CD14-positive monocyte (primary cell): ENCODE measurements around the gene SLC19A2. TPM values are rescaled to one million over a fixed set of nuclear protein-coding genes. Genes with fewer than 3 reads are reported as not detected.

ENCODE experiments used
- DNase-seq, 3 donors: peaks; one replicate each; pipeline ENCODE4 v3.0.0-alpha.2; 2011 to 2022
- H2AFZ ChIP-seq: 2 replicates; pipeline ENCODE4 v1.6.0; 2012; ENCODE audit warnings: mild to moderate bottlenecking, low read depth, low read length, inconsistent platforms; ENCODE audit not compliant: insufficient read depth, poor library complexity, severe bottlenecking
- H3K27ac ChIP-seq, 2 donors: 1 replicate in 1 of 2; 2 replicates in 1 of 2; pipeline ENCODE4 v1.5.1; 2012 to 2013; ENCODE audit warnings: low read length in 2 of 2, control low read depth in 1 of 2, inconsistent platforms in 1 of 2, low read depth in 1 of 2, mild to moderate bottlenecking in 1 of 2
- H3K27me3 ChIP-seq, 2 donors: one replicate each; pipeline versions ENCODE4 v1.6.0 to v1.6.1; 2011 to 2013; ENCODE audit warnings: low read length in 2 of 2; ENCODE audit not compliant: control insufficient read depth in 2 of 2, insufficient read depth in 2 of 2
- H3K36me3 ChIP-seq, 2 donors: replicated peaks in 1 of 2; 1 replicate in 1 of 2; 2 replicates in 1 of 2; pipeline versions ENCODE4 v1.5.1 to v1.6.1; 2012 to 2013; ENCODE audit warnings: low read length in 2 of 2, control low read depth in 1 of 2, inconsistent platforms in 1 of 2, mild to moderate bottlenecking in 1 of 2; ENCODE audit not compliant: insufficient read depth in 2 of 2, control insufficient read depth in 1 of 2
- H3K4me1 ChIP-seq, 2 donors: 1 replicate in 1 of 2; 2 replicates in 1 of 2; pipeline versions ENCODE4 v1.5.1 to v1.6.1; 2012 to 2013; ENCODE audit warnings: low read length in 2 of 2, control low read depth in 1 of 2, inconsistent platforms in 1 of 2, mild to moderate bottlenecking in 1 of 2, moderate library complexity in 1 of 2; ENCODE audit not compliant: insufficient read depth in 2 of 2, control insufficient read depth in 1 of 2
- H3K4me2 ChIP-seq: replicated peaks from 2 replicates; pipeline ENCODE3; 2012; ENCODE audit warnings: low read length, moderate library complexity, mild to moderate bottlenecking; ENCODE audit not compliant: poor library complexity, severe bottlenecking; ENCODE audit errors: extremely low read depth
- H3K4me3 ChIP-seq, 3 experiments: fragments of 200-600 bp in 1 of 3; sonication (generic) in 1 of 3; replicated peaks in 1 of 3; 1 replicate in 2 of 3; 2 replicates in 1 of 3; pipeline ENCODE4 v1.5.1; 2011 to 2013; ENCODE audit warnings: low read length in 3 of 3, mild to moderate bottlenecking in 3 of 3, control low read depth in 2 of 3, low read depth in 2 of 3, inconsistent platforms in 1 of 3, moderate library complexity in 1 of 3
- H3K79me2 ChIP-seq: 2 replicates; pipeline ENCODE4 v1.6.0; 2012; ENCODE audit warnings: mild to moderate bottlenecking, control low read depth, inconsistent platforms, low read length, moderate library complexity; ENCODE audit not compliant: insufficient read depth
- H3K9ac ChIP-seq: 2 replicates; pipeline ENCODE4 v1.6.0; 2017; ENCODE audit warnings: low read length, mild to moderate bottlenecking; ENCODE audit not compliant: insufficient read depth, poor library complexity, severe bottlenecking
- H3K9me3 ChIP-seq, 2 donors: replicated peaks in 1 of 2; 1 replicate in 1 of 2; 2 replicates in 1 of 2; pipeline versions ENCODE4 v1.5.1 to v1.6.1; 2012 to 2013; ENCODE audit warnings: low read length in 2 of 2, control low read depth in 1 of 2; ENCODE audit not compliant: control insufficient read depth in 1 of 2, insufficient read depth in 1 of 2
- H4K20me1 ChIP-seq: 2 replicates; pipeline ENCODE4 v1.6.0; 2012; ENCODE audit warnings: mild to moderate bottlenecking, low read length, control low read depth, moderate library complexity; ENCODE audit not compliant: insufficient read depth
- H3K27ac Mint-ChIP-seq, 7 donors: one replicate each; pipeline ENCODE4 v1.8.0; 2020; ENCODE audit warnings: mild to moderate bottlenecking in 7 of 7, mixed read lengths in 7 of 7, moderate library complexity in 6 of 7, inconsistent platforms in 2 of 7
- H3K27me3 Mint-ChIP-seq, 3 donors: one replicate each; pipeline ENCODE4 v1.8.0; 2021 to 2022; ENCODE audit warnings: low read depth in 3 of 3, mild to moderate bottlenecking in 3 of 3, mixed read lengths in 3 of 3, moderate library complexity in 3 of 3, inconsistent platforms in 1 of 3
- H3K36me3 Mint-ChIP-seq, 2 donors: one replicate each; pipeline ENCODE4 v1.8.0; 2020; ENCODE audit warnings: mixed read lengths in 2 of 2, inconsistent platforms in 1 of 2, mild to moderate bottlenecking in 1 of 2
- H3K4me1 Mint-ChIP-seq: one replicate; pipeline ENCODE4 v1.8.0; 2020; ENCODE audit warnings: mild to moderate bottlenecking, mixed read lengths
- H3K4me3 Mint-ChIP-seq, 2 donors: one replicate each; pipeline ENCODE4 v1.8.0; 2020; ENCODE audit warnings: mild to moderate bottlenecking in 2 of 2, mixed read lengths in 2 of 2, moderate library complexity in 1 of 2
- H3K9me3 Mint-ChIP-seq, 7 donors: one replicate each; pipeline ENCODE4 v1.8.0; 2020 to 2022; ENCODE audit warnings: mixed read lengths in 7 of 7, mild to moderate bottlenecking in 6 of 7, moderate library complexity in 6 of 7, inconsistent platforms in 2 of 7
- CTCF ChIP-seq: fragments of 200-600 bp; IDR thresholded peaks from one replicate; pipeline ENCODE4 v1.8.0; 2022; ENCODE audit warnings: antibody characterized with exemption, mild to moderate bottlenecking
- WGBS: methylation state at CpG from one replicate; pipeline ENCODE4 v1.1.5; 2013; ENCODE audit warnings: missing lambda C conversion rate; ENCODE audit not compliant: insufficient coverage; 5-methylcytosine and 5-hydroxymethylcytosine counted together
- intact Hi-C, 2 donors: fragments of 100-400 bp; cut with micrococcal nuclease; formaldehyde crosslinking; loops; one replicate each; pipeline versions ENCODE4 v1.15.0 to v1.15.1; 2023
- polyA plus RNA-seq, 3 donors: library from polyadenylated mRNA; depleted of rRNA in 1 of 3; unstranded in 2 of 3; stranded (reverse) in 1 of 3; fragments of 300-500 nt in 2 of 3; fragments of >200 nt in 1 of 3; fragmentation: Illumina TruSeq in 2 of 3; gene quantifications; 1 replicate in 2 of 3; 2 replicates in 1 of 3; pipeline ENCODE4 v1.2.3, GENCODE V29; 2012 to 2021

Gene SLC19A2
- polyA plus RNA-seq, 3 donors: 0.52 to 3.2 (median 0.81) TPM

- peaks cover 31 to 36% of the 10 kb centered on the region in 2 donors for H3K4me1 ChIP-seq
- peak overlapping the region; percentile 90 for H3K9ac ChIP-seq
- Mint-ChIP-seq H3K27me3 (peaks cover 0 to 3% (median 3%) of the 10 kb centered on the region in 3 donors), H3K27ac (peak overlapping the region; percentile 89 to 97 (median 93)), H3K4me3 (peak overlapping the region; percentile 95 to 98), H3K36me3 (peaks cover 2 to 5% of the 10 kb centered on the region in 2 donors), H3K9me3 (peaks cover 0 to 2% (median 0%) of the 10 kb centered on the region in 7 donors), H3K4me1 (peaks cover 37% of the 10 kb centered on the region)
- no peaks in the 10 kb centered on the region for H3K36me3 ChIP-seq
- H4K20me1 ChIP-seq: no peaks in the 10 kb centered on the region
- 8% methylated on average over 13 of the region's 15 CpGs for WGBS
- intact Hi-C loops: loop anchor here in 1 of 2 donors (5.0 kb wide), 1 partner anchor 118 kb away; the partner anchor contains the start of genes BLZF1 and NME7
- H3K27ac ChIP-seq: peak overlapping the region; percentile 83 to 87
- peak overlapping the region; percentile 82 for H3K4me2 ChIP-seq
- peaks cover 33% of the 10 kb centered on the region for H3K79me2 ChIP-seq
- no peaks in the 10 kb centered on the region for H3K9me3 ChIP-seq
- peak; percentile 78 to 86 (median 79) for DNase-seq
- no peak for TF ChIP-seq CTCF
- H3K4me3 ChIP-seq: peak overlapping the region; percentile 56 to 79 (median 70)
- H2AFZ ChIP-seq: peak overlapping the region; percentile 77
- no peaks in the 10 kb centered on the region for H3K27me3 ChIP-seq
Observed at GRCh38 chr1:169484683-169485430, 887 bp downstream of the SLC19A2 start.

DNA sequence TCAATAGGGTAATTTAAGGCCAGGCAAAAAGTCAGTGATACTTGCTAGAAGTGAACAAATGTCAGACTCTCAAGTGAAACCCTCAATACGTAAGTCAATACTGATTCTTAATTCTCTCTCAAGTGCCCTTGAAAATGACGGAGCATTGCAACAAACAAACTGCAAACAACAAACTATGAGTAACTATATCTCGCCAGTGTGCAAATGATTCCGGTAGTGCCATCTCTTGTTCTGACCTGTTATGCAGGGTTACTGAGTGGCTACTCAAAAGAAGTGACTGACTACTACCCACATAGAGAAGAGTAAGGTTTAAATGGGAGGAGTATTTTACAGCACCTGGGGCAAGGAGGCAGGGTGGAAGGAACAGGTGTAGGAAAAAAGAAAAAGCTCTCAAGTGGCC, 1.6 kb downstream of the SLC19A2 start:
- 100% methylated on average over 1 of the region's 4 CpGs for WGBS

More for the DNA sequence above, 1.6 kb downstream of the SLC19A2 start:
- Mint-ChIP-seq H3K4me3 (peak overlapping the region; percentile 55 to 98), H3K4me1 (peaks cover 37% of the 10 kb centered on the region), H3K36me3 (peaks cover 2 to 5% of the 10 kb centered on the region in 2 donors), H3K27ac (peak overlapping the region in 4 of 7 donors; percentile 26 to 77 (median 41)), H3K9me3 (peaks cover 0 to 2% (median 0%) of the 10 kb centered on the region in 7 donors), H3K27me3 (peaks cover 0 to 3% (median 3%) of the 10 kb centered on the region in 3 donors)
- Histone ChIP-seq H4K20me1 (no peaks in the 10 kb centered on the region), H3K27ac (no peak overlapping the region), H3K79me2 (peaks cover 33% of the 10 kb centered on the region), H3K4me3 (peak overlapping the region in 1 of 3 experiments; percentile 79), H3K36me3 (no peaks in the 10 kb centered on the region), H3K9ac (no peak overlapping the region), H3K9me3 (no peaks in the 10 kb centered on the region), H3K27me3 (no peaks in the 10 kb centered on the region), H3K4me1 (peaks cover 31 to 36% of the 10 kb centered on the region in 2 donors), H2AFZ (no peak overlapping the region), H3K4me2 (peak overlapping the region; percentile 82)
- DNase-seq: no peak
- intact Hi-C loops: no loop called here
- no peak for TF ChIP-seq CTCF
